HS-27A (cell line): Measurements from ENCODE around the gene KAZN.

Source experiments
- DNase-seq: peaks from one replicate; pipeline ENCODE4 v3.0.0-alpha.2; 2012; ENCODE audit warnings: low read depth, missing footprints

The KAZN gene

DNA sequence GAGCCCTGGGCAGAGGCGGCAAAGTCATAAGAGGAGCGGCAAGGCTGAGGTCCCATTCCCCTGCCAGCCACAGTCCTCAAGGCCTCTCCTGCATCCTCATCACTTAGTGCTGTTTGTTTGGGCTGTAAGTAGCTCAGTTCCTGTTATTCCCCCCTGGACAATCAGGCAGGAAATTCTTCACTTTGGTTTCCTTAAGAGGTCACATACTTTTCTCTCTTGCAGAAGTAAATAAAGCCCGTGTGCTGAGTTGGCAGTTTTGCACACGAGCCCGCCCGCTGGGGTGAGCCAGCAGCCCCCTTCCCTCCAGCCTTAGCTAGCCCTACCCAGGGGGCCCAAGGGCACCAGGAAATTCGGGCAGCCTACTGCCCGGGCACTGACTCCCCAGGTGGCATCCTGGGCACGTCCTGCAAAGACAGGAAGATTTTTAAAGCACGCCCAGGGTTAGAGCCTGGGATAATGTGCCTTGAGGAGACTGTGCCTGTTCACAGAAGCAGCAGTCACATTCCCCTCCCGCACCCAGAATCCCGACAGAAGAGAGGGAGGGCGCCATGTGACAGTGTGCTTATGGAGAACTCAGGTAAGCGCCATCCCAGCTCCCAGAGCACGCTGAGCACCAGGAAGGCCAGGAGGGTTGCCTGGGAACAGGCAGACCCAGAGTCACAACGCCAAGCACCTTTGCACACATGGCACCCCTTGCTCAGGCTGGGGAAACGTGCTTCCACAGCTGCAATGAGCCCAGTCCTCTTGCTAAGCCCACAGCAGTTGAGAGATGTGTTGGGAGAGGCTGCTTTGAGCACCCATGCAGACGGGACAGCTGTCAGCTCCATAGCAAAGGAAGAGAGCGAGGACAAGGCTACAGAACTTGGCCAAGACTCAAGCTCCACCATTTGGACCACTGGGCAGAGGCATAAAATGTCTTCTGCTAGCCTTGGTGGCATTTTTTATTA lies 410.6 kb downstream of the KAZN start:
- no peak for DNase-seq

- DNase-seq, result no peak
Measured at GRCh38 chr1:15011160-15011559, 412.7 kb downstream of the KAZN start.

DNA sequence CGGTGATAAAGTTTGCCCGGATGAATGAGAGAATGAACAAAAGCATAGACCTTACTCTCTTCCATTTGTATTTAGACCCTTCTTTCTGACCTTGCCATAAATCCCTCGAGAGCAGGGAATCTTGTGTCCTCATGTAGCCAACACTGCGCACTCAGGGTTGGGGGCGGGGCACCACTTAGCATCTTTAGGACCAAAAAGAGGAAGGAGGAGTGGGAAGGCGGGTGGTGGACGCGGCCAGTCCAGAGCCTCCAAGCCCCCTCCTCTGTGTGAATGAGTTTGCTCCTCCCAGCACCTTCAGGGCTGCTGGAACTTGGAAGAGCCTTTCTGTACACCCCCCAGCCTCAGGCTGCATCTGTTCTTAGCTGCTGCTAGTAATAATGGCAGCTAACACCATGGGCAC lies 413.2 kb downstream of the KAZN start:
- no peak for DNase-seq

DNA sequence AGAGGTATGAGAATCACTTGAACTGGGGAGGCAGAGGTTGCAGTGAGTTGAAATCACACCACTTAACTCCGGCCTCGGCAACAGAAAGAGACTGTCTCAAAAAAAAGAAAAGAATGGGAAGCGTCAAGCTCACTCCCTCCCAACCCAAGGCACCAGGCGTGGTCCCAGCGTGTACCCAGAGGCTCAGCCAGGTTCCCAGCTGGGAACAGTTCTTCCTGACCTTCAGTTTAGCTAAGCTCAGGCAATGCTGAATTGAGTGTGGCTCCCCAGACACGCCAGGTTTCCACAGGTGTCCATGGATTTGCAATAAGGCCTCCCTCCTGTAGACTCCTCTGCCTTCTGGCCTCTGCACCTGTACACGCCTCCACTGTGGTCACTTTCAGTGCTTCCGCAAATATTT lies 414.3 kb downstream of the KAZN start:
- DNase-seq, result no peak

DNA sequence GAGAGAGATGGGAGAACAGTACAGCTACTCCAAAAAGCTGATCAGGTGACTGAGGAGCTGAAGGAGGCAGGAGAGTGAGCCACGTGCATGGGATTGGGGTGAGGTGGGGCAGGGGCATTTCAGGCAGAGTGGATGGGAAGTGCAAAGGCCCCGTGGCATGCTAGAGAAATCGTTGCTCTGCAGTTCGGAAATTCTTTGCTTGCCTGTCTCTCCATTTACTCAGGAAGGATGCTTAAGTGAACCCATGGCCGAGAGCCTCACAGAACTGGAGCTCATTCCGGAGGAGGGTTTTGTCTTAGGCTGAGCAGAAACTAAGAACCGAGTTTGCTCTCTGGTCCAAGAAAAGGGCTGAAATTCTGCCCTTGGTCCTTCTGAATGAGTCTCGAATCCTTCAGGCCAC lies 415.3 kb downstream of the KAZN start:
- DNase-seq, result no peak

DNA sequence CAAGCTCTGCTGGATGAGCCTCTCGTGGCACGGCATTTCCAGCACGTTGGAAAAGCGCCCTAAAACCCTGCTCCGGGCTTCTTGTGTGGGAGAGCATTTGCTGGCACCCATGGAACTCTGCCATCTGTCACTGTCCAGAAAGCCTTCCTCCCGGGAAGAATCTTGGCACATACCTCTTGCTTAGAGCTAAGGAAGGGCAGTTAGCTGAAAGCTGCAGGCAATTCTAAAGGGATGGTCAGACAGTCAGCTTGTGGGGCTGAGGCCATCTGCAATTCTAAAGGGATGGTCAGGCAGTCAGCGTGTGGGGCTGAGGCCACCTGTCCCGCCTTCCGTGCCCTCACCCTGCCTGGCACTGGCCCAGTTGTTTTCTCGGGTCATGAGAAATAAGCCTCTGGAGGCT lies 416.0 kb downstream of the KAZN start:
- DNase-seq, result no peak

DNA sequence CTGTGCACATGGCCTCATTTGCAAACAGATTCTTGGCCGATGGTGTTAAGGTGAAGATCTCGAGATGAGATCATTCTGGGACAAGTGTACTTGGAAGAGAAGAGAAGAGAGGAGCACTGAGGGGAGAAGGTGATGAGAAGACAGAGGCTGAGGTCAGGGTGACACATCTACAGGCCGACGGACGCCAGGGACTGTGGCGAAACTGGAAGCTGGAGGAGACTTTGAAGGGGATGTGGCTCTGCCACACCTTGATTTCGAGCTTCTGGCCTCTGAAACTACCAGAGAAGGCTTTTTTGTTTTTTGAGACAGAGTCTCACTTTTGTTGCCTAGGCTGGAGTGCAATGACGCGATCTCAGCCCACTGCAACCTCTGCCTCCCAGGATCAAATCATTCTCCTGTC lies 417.5 kb downstream of the KAZN start:
- DNase-seq, result no peak

DNA sequence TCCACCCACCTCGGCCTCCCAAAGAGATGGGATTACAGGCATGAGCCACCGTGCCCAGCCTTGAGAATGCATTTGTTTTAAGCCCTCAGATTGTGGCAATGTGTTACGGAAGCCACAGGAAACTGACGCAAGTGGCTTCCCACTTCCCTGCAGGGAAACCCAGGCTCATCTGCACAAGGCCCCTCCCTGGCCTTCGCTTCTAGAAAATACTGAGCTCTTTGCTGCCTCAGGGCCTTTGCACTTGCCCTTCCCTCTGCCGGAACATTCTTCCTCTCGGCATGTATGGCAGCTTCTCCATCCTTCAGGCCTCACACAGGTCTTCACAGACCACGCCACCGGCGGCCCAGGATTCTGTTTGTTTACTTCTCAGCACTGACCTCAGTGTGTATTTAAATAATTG lies 418.0 kb downstream of the KAZN start:
- DNase-seq, result no peak

DNA sequence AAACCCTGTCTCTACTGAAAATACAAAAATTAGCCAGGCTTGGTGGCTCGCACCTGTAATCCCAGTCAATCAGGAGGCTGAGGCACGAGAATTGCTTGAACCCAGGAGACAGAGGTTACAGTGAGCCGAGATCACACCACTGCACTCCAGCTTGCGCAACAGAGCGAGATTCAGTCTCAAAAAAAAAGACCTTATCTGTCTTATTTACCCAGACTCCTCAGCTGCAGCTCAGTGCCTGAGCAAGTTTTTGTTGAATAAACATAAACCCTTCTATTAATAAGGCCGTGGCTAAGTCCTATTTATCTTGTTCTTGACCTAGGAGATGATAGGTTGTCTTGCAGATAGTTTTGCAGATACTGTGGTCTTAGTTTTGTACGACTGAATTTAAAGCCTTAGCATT lies 418.6 kb downstream of the KAZN start:
- no peak for DNase-seq

- no peak for DNase-seq
Measured at GRCh38 chr1:15018767-15019166, 420.3 kb downstream of the KAZN start.

- DNase-seq, result no peak
Measured at GRCh38 chr1:15020943-15021745, 422.7 kb downstream of the KAZN start.

DNA sequence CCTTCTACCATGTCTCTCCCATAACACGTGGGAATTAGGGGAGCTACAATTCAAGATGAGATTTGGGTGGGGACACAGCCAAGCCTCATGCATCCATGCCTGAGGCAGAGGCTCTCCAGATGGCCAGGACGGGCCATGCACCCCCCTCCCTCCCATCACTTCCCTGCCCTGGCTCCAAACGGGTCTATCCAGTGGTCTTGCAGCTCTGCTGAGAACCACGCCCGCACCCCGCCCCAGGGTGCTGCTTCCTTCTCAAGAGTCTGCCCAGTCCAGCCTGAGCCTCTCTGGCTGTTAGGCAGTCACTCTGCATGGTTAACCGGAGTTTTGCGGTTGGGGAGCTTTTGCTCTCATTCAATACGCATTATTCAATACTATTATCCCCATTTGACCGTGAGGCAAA lies 423.6 kb downstream of the KAZN start:
- no peak for DNase-seq

- DNase-seq, result no peak
Measured at GRCh38 chr1:15023205-15023604, 424.7 kb downstream of the KAZN start.

GRCh38 chr1:15023976-15024375 lies 425.5 kb downstream of the KAZN start:
- DNase-seq, result no peak

- DNase-seq, result no peak
Measured at GRCh38 chr1:15026117-15026489, 427.6 kb downstream of the KAZN start.

GRCh38 chr1:15027515-15027986 lies 429.1 kb downstream of the KAZN start:
- DNase-seq, result peak; percentile 23

GRCh38 chr1:15028102-15028501 lies 429.6 kb downstream of the KAZN start:
- DNase-seq, result peak; percentile 11

DNA sequence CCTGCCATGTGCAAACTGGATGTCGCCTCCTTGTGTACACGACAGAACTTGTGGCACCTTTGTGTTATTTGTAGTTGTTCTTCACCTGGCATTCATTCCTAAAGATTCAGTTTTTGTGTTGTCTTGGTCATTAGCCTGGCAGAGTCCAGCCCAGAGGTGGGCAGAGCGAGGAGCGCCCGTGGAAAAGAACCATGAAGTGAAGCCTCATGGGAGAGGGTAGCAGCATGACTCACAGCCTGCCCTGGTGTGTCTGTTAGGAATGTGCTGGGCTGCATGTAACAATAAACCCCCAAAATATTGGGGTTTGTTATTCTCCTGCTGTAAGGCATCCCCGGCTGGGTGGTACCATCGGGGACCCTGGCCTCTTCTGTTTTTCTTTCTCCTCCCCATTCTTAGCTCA lies 430.1 kb downstream of the KAZN start:
- no peak for DNase-seq

- DNase-seq, result no peak
Measured at GRCh38 chr1:15029036-15029435, 430.6 kb downstream of the KAZN start.

- DNase-seq, result no peak
Measured at GRCh38 chr1:15029786-15030185, 431.3 kb downstream of the KAZN start.

DNA sequence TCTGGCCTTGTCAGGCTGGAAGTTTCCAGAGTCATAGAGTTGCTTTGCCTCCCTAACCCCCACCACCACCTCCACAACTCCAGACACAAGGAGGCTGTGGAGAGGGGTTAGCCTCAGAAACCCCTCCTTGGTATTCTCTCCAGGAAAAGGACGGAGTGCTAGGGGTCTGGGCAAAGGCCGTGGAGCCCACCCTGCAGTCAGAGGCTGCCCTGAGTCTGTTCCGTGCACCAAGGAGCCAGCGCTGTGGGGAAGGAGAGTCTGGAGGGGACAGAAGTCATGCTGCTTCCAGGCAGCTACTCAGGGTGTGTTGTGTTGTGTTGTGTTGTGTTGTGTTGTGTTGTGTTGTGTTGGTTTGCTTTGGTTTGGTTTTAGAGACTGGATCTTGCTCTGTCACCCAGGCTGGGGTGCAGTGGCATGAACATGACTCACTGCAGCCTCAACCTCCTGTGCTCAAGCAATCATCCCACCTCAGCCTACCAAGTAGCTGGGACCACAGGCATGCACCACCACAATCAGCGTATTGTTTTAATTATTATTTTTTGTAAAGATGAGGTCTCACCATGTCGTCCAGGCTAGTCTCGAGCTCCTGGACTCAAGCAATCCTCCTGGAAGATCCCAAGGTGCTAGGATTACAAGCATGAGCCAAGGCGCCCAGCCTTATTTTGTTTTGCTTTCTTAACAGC lies 432.9 kb downstream of the KAZN start:
- DNase-seq, result no peak

DNA sequence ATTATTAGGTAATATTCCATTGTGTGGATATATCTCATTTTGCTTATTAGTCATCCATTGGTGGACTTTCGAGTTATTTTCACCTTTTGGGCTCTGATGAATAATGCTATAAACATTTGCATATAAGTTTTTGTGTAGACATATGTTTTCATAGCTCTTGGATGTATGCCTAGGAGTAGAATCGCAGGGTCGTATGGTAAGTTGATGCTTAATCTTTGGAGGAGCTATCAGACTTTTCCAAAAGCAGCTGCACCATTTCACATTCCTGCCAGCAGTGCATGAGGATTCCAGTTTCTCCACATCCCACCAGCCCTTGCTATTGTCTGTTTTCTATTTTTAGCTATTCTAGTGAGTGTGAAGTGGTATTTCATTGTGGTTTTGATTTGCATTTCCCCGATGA lies 434.8 kb downstream of the KAZN start:
- DNase-seq, result no peak

DNA sequence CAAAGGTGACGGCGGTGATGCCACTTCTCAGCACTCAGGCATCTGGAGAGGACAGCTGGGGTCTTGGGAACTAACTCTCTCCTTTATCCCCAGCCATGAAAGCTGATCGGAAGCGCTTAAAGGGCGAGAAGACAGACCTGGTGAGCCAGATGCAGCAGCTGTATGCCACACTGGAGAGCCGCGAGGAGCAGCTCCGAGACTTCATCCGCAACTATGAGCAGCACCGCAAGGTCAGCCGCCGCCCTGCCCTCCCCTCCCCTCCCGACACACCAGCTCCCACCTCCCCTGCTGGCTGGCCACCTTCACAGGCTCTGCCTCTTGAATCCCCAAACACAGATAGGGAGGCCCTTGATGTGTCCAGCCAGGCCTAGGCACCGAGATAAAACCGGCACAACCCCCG lies 436.2 kb downstream of the KAZN start:
- no peak for DNase-seq
